ENCODE measurements around the gene CCDC171.

The CCDC171 gene

DNA sequence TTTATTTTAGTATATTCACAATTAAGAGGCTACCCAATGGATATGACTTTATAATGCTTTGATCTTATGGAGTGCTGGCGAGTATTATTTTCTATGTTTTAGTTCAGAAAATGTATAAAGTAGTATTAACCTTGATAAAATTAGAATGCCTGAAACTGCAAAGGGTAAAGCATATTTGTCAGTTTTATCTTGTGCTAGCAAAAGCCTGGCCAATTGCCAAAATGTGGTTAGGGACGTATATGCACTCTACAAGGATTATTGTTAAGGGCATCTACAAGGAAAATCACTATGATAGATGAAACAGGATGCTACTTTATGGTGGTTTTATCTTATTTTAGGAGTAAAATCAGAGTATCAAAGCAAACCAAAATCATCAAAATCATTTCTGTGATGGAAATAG lies 281.7 kb downstream of the CCDC171 start:
- Histone ChIP-seq H3K9ac (ENCODE audit: low read length) (no peak overlapping the region), H3K9me2 (replicated peaks; ENCODE audit: insufficient read depth, low read length) (no peaks in the 10 kb centered on the region), H3K27ac (ENCODE audit: low read depth, low read length) (no peak overlapping the region), H3K36me3 (ENCODE audit: low read length) (no peaks in the 10 kb centered on the region), H3K4me3 (ENCODE audit: insufficient read depth, low read length, poor library complexity, severe bottlenecking) (no peak overlapping the region), H3K27me3 (ENCODE audit: low read length) (no peaks in the 10 kb centered on the region), H4K20me1 (ENCODE audit: low read depth, low read length) (0 out of 2 replicates have a peak, but pooled peaks cover 4% of the 10 kb centered on the region), H2AFZ (ENCODE audit: low read depth, low read length, severe bottlenecking) (no peak overlapping the region), H3F3A (ENCODE audit: insufficient read depth) (no peaks in the 10 kb centered on the region), H3K4me2 (ENCODE audit: low read depth, low read length, poor library complexity, severe bottlenecking) (no peak overlapping the region), H3K9me3 (ENCODE audit: insufficient read depth, low read length) (no peaks in the 10 kb centered on the region), H3K79me2 (ENCODE audit: insufficient read depth, low read length) (no peaks in the 10 kb centered on the region)
- TF ChIP-seq EZH2phosphoT487 (conservative IDR thresholded peaks at IDR 0.05; ENCODE audit: low read length) = no peak
- TF ChIP-seq, protein P1, sequence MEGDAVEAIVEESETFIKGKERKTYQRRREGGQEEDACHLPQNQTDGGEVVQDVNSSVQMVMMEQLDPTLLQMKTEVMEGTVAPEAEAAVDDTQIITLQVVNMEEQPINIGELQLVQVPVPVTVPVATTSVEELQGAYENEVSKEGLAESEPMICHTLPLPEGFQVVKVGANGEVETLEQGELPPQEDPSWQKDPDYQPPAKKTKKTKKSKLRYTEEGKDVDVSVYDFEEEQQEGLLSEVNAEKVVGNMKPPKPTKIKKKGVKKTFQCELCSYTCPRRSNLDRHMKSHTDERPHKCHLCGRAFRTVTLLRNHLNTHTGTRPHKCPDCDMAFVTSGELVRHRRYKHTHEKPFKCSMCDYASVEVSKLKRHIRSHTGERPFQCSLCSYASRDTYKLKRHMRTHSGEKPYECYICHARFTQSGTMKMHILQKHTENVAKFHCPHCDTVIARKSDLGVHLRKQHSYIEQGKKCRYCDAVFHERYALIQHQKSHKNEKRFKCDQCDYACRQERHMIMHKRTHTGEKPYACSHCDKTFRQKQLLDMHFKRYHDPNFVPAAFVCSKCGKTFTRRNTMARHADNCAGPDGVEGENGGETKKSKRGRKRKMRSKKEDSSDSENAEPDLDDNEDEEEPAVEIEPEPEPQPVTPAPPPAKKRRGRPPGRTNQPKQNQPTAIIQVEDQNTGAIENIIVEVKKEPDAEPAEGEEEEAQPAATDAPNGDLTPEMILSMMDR (IDR thresholded peaks at IDR 0.05; ENCODE audit: insufficient read depth, low read length, poor library complexity, severe bottlenecking) = no peak

DNA sequence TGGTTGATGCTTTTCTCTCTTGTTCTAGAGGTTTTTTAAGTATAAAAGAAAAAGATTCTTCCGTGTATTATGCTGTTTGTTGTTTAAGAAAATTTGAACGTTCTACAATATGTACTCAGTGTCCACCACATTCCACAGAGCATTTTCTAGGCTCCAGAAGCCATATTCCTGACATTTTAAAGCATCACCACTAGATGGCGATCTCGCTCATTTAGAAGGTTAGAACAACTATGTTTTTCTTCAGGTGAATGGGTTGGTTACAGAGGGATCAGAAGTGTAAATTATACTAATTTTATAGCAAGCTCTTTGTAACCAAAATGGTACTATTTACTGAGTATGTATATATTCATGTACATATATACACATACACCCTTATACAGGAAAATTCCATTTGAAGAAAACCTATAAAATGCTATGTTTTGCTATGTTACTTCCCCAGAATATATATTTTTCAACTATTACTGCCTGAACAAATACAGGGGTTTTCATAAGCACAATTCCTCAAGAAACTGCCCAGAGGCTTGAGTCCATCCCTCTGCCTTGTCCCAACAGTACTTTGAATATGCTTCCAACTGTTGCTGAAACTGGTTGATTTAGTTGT lies 284.3 kb downstream of the CCDC171 start:
- no peak overlapping the region for H3K4me2 ChIP-seq (ENCODE audit: low read depth, low read length, poor library complexity, severe bottlenecking)
- 0 out of 2 replicates have a peak, but pooled peaks cover 4% of the 10 kb centered on the region for H4K20me1 ChIP-seq (ENCODE audit: low read depth, low read length)
- no peaks in the 10 kb centered on the region for H3K36me3 ChIP-seq (ENCODE audit: low read length)
- H2AFZ ChIP-seq (ENCODE audit: low read depth, low read length, severe bottlenecking) = no peak overlapping the region
- no peak overlapping the region for H3K9ac ChIP-seq (ENCODE audit: low read length)
- H3K79me2 ChIP-seq (ENCODE audit: insufficient read depth, low read length) = no peaks in the 10 kb centered on the region
- no peaks in the 10 kb centered on the region for H3K9me3 ChIP-seq (ENCODE audit: insufficient read depth, low read length)
- no peaks in the 10 kb centered on the region for H3K27me3 ChIP-seq (ENCODE audit: low read length)
- no peaks in the 10 kb centered on the region for H3K9me2 ChIP-seq (replicated peaks; ENCODE audit: insufficient read depth, low read length)
- TF ChIP-seq, protein P1 (IDR thresholded peaks at IDR 0.05; ENCODE audit: insufficient read depth, low read length, poor library complexity, severe bottlenecking) = peak; percentile 86
- no peak for TF ChIP-seq EZH2phosphoT487 (conservative IDR thresholded peaks at IDR 0.05; ENCODE audit: low read length)
- no peaks in the 10 kb centered on the region for H3F3A ChIP-seq (ENCODE audit: insufficient read depth)
- H3K27ac ChIP-seq (ENCODE audit: low read depth, low read length) = no peak overlapping the region
- no peak overlapping the region for H3K4me3 ChIP-seq (ENCODE audit: insufficient read depth, low read length, poor library complexity, severe bottlenecking)

DNA sequence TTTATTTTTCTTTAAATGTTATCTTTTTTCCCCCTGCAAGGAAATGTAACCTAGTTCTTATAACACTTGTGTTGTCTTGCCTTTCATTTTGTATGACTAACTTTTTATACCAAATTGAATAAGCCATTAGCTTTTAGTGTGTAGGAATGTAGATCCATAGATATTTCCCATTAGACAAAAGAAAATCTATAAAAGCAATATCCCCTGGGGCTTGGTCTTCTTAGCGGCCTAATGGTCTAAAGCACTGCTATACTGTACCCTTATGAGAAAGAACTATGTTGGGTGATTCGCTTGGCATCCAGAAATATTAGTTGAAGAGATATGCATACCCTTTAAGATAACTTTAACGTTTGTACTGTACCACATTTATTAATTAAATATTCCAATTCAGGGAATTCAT lies 289.2 kb downstream of the CCDC171 start:
- H3K27ac ChIP-seq (ENCODE audit: low read depth, low read length) = no peak overlapping the region
- H3F3A ChIP-seq (ENCODE audit: insufficient read depth) = no peaks in the 10 kb centered on the region

More for the DNA sequence above, 289.2 kb downstream of the CCDC171 start:
- TF ChIP-seq EZH2phosphoT487 (conservative IDR thresholded peaks at IDR 0.05; ENCODE audit: low read length) = no peak
- TF ChIP-seq, protein P1 (IDR thresholded peaks at IDR 0.05; ENCODE audit: insufficient read depth, low read length, poor library complexity, severe bottlenecking) = no peak
- no peak overlapping the region for H3K4me3 ChIP-seq (ENCODE audit: insufficient read depth, low read length, poor library complexity, severe bottlenecking)
- no peaks in the 10 kb centered on the region for H3K27me3 ChIP-seq (ENCODE audit: low read length)
- H3K79me2 ChIP-seq (ENCODE audit: insufficient read depth, low read length) = no peaks in the 10 kb centered on the region
- no peaks in the 10 kb centered on the region for H3K36me3 ChIP-seq (ENCODE audit: low read length)
- H4K20me1 ChIP-seq (ENCODE audit: low read depth, low read length) = 0 out of 2 replicates have a peak, but pooled peaks cover 4% of the 10 kb centered on the region
- no peak overlapping the region for H3K4me2 ChIP-seq (ENCODE audit: low read depth, low read length, poor library complexity, severe bottlenecking)
- no peak overlapping the region for H2AFZ ChIP-seq (ENCODE audit: low read depth, low read length, severe bottlenecking)
- H3K9me3 ChIP-seq (ENCODE audit: insufficient read depth, low read length) = no peaks in the 10 kb centered on the region
- H3K9me2 ChIP-seq (replicated peaks; ENCODE audit: insufficient read depth, low read length) = no peaks in the 10 kb centered on the region
- no peak overlapping the region for H3K9ac ChIP-seq (ENCODE audit: low read length)

All from SU-DHL-6 (cell line).